Lower lobe of right lung (tissue), 2 donors: ENCODE data around the gene KIAA1755. TPM values are rescaled to one million over a fixed set of nuclear protein-coding genes. Genes with fewer than 3 reads are reported as not detected.

ENCODE experiments used
- ATAC-seq, 2 donors: fragments of 200-7000 bp; cut with Tn5 transposase; one replicate each; pipeline ENCODE4 v1.9.1; 2020 to 2022; ENCODE audit warnings: mild to moderate bottlenecking in 2 of 2, moderate library complexity in 2 of 2
- DNase-seq: peaks from one replicate; pipeline ENCODE4 v3.0.0-alpha.2; 2020
- H3K27ac ChIP-seq: fragments of 200-600 bp; one replicate; pipeline ENCODE4 v1.8.0; 2022
- H3K27me3 ChIP-seq: fragments of 200-600 bp; one replicate; pipeline ENCODE4 v1.8.0; 2022; ENCODE audit warnings: low read depth
- H3K36me3 ChIP-seq: fragments of 200-600 bp; one replicate; pipeline ENCODE4 v1.8.0; 2022; ENCODE audit warnings: mild to moderate bottlenecking
- H3K4me1 ChIP-seq: fragments of 200-600 bp; one replicate; pipeline ENCODE4 v1.8.0; 2022
- H3K4me3 ChIP-seq: fragments of 200-600 bp; one replicate; pipeline ENCODE4 v1.8.0; 2022; ENCODE audit warnings: mild to moderate bottlenecking
- H3K9me3 ChIP-seq: fragments of 200-600 bp; one replicate; pipeline ENCODE4 v1.8.0; 2022
- CTCF ChIP-seq: fragments of 200-600 bp; IDR thresholded peaks from one replicate; pipeline ENCODE4 v1.8.0; 2022; ENCODE audit warnings: antibody characterized with exemption, mild to moderate bottlenecking
- intact Hi-C: fragments of 100-400 bp; cut with DNase I; formaldehyde crosslinking; loops from one replicate; pipeline ENCODE4 v1.11.0; 2022
- total RNA-seq: library from RNA; stranded (reverse); fragmentation: NEBNext Ultra II Directional; extraction: Animal tissue kit (Norgen Biotek cat#: 25700); gene quantifications from one replicate; pipeline ENCODE4 v1.2.1, GENCODE V29; 2021
- donor health status: DM: no; HTN: yes; CAD: no; lungs with severe emphysema.

The KIAA1755 gene
- total RNA-seq, 1 donor from 2014 or later, result 1.3 TPM

- H3K36me3 ChIP-seq, result no peaks in the 10 kb centered on the region
- TF ChIP-seq CTCF, result no peak
- peaks cover 22% of the 10 kb centered on the region for H3K9me3 ChIP-seq
- H3K27me3 ChIP-seq, result peaks cover 11% of the 10 kb centered on the region
- intact Hi-C loops, result no loop called here
- no peaks in the 10 kb centered on the region for H3K4me1 ChIP-seq
- no peak overlapping the region for H3K27ac ChIP-seq
- DNase-seq (no peak), ATAC-seq (no peak)
- H3K4me3 ChIP-seq, result no peak overlapping the region
Observed at GRCh38 chr20:38238829-38239228, 21.7 kb downstream of the KIAA1755 start.

GRCh38 chr20:38237381-38237780 lies 23.2 kb downstream of the KIAA1755 start:
- intact Hi-C loops, result no loop called here
- no peak overlapping the region for H3K4me3 ChIP-seq
- no peak for ATAC-seq
- no peak for TF ChIP-seq CTCF
- no peak overlapping the region for H3K27ac ChIP-seq
- no peaks in the 10 kb centered on the region for H3K4me1 ChIP-seq
- peaks cover 11% of the 10 kb centered on the region for H3K27me3 ChIP-seq
- no peaks in the 10 kb centered on the region for H3K36me3 ChIP-seq
- peaks cover 9% of the 10 kb centered on the region for H3K9me3 ChIP-seq
- DNase-seq, result no peak

GRCh38 chr20:38231531-38232121 lies 28.9 kb downstream of the KIAA1755 start:
- Histone ChIP-seq H3K4me3 (no peak overlapping the region), H3K9me3 (no peaks in the 10 kb centered on the region), H3K36me3 (no peaks in the 10 kb centered on the region), H3K4me1 (no peaks in the 10 kb centered on the region), H3K27ac (no peak overlapping the region), H3K27me3 (peaks cover 3% of the 10 kb centered on the region)
- intact Hi-C loops, result no loop called here
- DNase-seq (no peak), ATAC-seq (peak in 1 of 2 donors; percentile 21)
- no peak for TF ChIP-seq CTCF

GRCh38 chr20:38230957-38231526 lies 29.5 kb downstream of the KIAA1755 start:
- intact Hi-C loops, result no loop called here
- peaks cover 3% of the 10 kb centered on the region for H3K27me3 ChIP-seq
- no peak for DNase-seq

GRCh38 chr20:38230253-38230551 lies 30.3 kb downstream of the KIAA1755 start:
- H3K27ac ChIP-seq, result no peak overlapping the region
- intact Hi-C loops, result no loop called here
- H3K9me3 ChIP-seq, result no peaks in the 10 kb centered on the region
- TF ChIP-seq CTCF, result no peak
- DNase-seq (no peak), ATAC-seq (no peak)
- no peaks in the 10 kb centered on the region for H3K36me3 ChIP-seq
- H3K4me3 ChIP-seq, result no peak overlapping the region
- peaks cover 3% of the 10 kb centered on the region for H3K27me3 ChIP-seq
- no peaks in the 10 kb centered on the region for H3K4me1 ChIP-seq

More at GRCh38 chr20:38230957-38231526, 29.5 kb downstream of the KIAA1755 start:
- Histone ChIP-seq H3K4me1 (no peaks in the 10 kb centered on the region), H3K4me3 (no peak overlapping the region), H3K36me3 (no peaks in the 10 kb centered on the region), H3K27ac (no peak overlapping the region), H3K9me3 (no peaks in the 10 kb centered on the region)
- no peak for TF ChIP-seq CTCF
- ATAC-seq, result no peak
